HG03139 (cell line): ENCODE results near the gene FXN.
"Not testable (repeated sequence)": the region's sequence is repeated elsewhere in the genome, so short reads cannot be mapped to it uniquely, and the experiment has no call there.

Experiments used
- ATAC-seq: cut with Tn5 transposase; IDR thresholded peaks from one replicate; pipeline ENCODE4 v1.9.1; 2021; ENCODE audit not compliant: unreplicated experiment

Gene FXN

DNA sequence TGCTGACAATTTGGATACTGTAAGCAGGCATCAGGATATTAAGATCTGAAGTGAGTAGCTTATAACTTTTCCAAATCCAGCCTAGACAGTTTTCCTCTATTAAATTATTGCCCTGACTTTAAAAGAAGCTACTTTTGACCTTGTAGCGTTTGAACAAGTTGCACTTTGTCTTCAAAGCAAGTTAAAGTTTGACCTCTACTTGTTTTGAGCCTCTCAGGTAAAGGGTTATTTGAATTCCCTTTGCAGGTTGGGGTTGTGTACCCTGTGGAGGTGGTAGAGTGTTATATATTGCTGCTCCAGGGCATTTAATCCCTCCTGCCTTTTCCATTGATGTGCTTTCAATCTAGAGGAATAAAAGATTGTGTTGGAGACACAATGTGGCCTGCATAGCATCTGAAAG is 30.1 kb downstream of the FXN start:
- no peak for ATAC-seq

- ATAC-seq = no peak
Observed at GRCh38 chr9:69066955-69067354, 31.4 kb downstream of the FXN start.

DNA sequence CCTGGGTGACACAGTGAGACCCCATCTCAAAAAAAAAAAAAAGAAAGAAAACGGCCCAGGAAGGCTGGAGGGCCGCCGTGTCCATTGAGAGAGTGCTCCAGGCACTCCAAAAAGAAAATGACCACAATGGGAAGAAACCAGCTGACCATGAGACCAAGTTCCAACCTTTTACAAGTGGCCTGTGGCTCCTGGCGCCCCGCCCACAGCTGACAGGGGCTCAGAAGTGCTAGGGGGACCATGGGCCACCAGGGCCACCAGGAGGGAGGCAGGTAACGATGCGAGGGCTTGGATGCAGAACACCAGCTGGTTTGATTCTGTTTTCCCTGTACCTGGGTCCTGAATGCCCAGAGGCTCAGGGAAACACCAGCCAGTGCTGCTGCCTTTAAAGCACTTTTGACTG is 34.6 kb downstream of the FXN start:
- no peak for ATAC-seq

GRCh38 chr9:69071059-69071458 is 35.5 kb downstream of the FXN start:
- no peak for ATAC-seq

DNA sequence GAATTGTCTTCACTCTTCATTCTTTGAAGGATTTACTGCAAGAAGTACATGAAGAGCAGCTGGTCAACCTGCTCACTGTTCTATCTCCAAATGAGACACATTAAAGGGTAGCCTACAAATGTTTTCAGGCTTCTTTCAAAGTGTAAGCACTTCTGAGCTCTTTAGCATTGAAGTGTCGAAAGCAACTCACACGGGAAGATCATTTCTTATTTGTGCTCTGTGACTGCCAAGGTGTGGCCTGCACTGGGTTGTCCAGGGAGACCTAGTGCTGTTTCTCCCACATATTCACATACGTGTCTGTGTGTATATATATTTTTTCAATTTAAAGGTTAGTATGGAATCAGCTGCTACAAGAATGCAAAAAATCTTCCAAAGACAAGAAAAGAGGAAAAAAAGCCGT is 37.6 kb downstream of the FXN start:
- ATAC-seq = no peak

- ATAC-seq = no peak
Observed at GRCh38 chr9:69074801-69075200, 39.2 kb downstream of the FXN start.

DNA sequence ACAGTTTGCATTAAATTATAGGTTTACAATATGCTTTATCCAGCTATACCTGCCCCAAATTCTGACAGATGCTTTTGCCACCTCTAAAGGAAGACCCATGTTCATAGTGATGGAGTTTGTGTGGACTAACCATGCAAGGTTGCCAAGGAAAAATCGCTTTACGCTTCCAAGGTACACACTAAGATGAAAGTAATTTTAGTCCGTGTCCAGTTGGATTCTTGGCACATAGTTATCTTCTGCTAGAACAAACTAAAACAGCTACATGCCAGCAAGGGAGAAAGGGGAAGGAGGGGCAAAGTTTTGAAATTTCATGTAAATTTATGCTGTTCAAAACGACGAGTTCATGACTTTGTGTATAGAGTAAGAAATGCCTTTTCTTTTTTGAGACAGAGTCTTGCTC is 41.0 kb downstream of the FXN start:
- no peak for ATAC-seq

- ATAC-seq = no peak
Observed at GRCh38 chr9:69078069-69078468, 42.5 kb downstream of the FXN start.

GRCh38 chr9:69078581-69078980 is 43.0 kb downstream of the FXN start:
- ATAC-seq = no peak

DNA sequence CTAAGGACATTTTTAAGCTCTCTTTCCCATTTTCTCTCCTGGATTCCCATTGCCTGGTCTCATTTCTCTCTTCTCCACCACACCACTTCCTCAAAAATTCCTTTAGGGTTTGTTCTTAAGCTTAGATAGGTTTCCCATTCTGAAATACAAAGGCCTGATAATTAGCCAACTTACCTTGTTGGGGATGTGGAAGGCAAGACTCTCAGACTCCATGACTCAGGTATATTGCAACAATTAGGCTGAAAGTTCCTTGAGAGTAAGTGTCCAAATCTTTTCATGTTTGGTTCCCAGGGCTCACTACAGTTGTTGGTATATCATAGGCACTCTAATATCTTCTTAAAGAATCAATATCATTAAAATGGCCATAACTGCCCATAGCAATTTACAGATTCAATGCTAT is 43.6 kb downstream of the FXN start:
- no peak for ATAC-seq

GRCh38 chr9:69081261-69081660 is 45.7 kb downstream of the FXN start:
- no peak for ATAC-seq

GRCh38 chr9:69083321-69083720 is 47.8 kb downstream of the FXN start:
- ATAC-seq = no peak

DNA sequence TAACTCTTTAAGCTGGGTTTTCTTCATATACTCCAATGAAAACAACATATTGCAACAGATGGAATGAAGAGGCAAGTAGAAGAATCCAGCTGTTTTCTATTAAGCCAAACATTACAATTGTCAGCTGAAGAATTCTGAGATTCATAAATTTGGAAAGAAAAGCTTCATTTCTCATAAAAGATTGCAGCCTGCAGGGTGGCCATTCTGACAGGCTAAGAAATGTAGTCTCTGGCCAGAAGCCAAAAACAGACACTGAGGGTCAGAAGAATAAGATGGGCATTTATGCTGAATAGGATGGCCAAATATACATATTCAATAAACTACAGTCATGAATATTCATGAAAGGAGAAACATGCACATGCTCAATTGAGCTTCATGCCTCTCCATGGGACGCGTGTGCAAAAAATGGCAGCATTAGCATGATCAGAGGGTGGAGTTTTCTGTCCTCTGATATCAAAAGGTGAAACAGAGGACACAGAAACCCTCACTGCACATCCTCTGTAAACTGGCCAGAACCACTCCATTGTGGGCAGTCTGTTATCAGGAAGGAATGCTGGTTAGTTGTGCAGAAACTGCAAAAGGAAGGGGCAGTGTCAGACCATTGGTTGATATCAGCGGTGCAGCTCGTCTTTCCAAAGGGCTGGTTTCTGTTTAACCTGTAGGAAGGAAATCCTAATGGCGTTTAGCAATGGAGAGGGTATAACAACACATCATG is 50.2 kb downstream of the FXN start:
- ATAC-seq = no peak

GRCh38 chr9:69086312-69086711 is 50.8 kb downstream of the FXN start:
- ATAC-seq = no peak

DNA sequence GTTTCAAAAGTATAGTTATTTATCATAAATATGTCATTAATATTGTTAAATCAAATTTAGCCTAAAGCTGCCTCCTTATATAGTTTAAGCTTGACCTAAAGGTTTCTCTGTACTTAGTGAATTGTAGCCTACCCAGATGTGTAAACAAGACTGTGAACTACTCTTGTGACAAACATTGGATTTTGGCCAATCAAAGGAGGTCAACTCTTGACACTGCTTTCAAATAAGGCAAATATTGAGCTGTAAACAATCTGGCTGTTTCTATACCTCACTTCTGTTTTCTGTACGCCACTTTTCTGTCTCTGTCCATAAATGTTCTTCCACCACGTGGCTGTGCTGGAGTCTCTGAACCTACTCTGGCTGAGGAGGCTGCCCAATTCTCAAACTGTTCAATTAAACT is 51.2 kb downstream of the FXN start:
- ATAC-seq = no peak

DNA sequence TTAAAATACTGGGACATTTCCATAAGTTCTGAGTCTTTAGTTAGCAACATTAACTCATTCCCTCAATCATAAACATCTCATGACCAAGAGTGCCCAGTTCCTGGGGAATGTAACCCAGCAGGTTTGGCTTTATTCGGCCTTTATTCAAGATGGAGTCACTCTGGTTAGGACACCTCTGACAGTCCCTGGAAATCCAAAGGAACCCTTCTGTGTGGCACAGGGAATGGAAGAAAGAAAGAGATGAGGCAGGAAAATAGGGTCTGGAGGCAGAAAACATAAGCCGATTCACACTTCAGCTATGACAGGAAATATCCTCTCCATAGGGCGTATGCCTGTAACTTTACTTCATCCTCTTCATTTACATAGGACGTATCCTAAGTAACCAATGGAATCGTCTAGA is 53.5 kb downstream of the FXN start:
- no peak for ATAC-seq

- no peak for ATAC-seq
Observed at GRCh38 chr9:69089491-69089890, 53.9 kb downstream of the FXN start.

DNA sequence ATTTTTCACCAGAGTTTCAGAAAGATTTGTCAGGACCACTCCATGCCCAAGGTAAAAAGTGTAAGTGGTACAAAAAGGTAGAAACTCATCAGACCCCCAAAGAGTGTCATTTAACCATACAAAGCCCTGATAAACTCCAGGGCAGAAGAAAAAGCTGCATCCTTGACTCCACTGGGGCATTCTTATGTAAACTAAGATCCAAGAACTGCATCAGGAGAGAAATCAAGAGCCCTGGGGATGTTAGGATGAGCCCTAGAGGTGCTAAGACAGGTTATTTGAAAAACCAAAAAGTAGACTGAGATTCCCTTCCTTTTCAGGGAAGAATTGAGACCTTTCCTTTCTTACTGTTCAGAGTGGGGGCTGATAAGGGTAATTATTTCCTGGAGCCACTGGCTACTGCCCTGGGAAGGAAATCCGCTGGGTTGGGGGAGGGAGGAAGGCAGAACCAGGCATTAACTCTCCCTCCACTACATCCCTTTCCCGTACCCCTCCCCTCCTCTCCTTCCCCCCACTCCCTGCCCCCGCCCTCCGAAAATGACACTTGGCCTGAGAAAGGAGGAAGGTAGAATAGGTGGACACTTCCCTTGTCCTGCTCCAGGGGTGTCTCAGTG is 54.7 kb downstream of the FXN start:
- ATAC-seq = no peak

GRCh38 chr9:69090946-69091345 is 55.4 kb downstream of the FXN start:
- ATAC-seq = no peak

GRCh38 chr9:69093471-69094103 is 58.0 kb downstream of the FXN start:
- no peak for ATAC-seq

- not testable (repeated sequence) for ATAC-seq
Observed at GRCh38 chr9:69094361-69095135, 59.0 kb downstream of the FXN start.

DNA sequence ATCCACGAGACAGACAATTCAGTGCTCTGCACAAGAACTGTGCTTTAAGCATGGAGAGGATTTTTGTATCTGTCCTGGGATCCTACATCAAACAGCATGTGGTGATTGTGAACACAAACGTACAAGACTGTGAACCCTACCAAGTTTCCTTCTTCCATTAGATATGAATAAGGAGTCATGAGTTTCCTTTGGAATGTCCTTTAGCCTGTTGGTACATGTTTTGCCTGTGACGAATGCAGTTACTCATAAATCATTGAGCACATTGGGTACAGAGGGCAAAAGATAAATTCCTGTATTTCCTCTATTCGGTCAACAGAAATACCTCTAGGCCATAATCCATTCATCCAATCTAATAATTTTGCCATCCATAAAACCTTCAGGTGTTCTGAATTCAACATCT is 61.5 kb downstream of the FXN start:
- no peak for ATAC-seq
